ENCODE measurements around the gene CST4.
"Not testable (repeated sequence)": the region's sequence is repeated elsewhere in the genome, so short reads cannot be mapped to it uniquely, and the experiment has no call there.

- not testable (repeated sequence) for TF ChIP-seq MYB (IDR thresholded peaks at IDR 0.05; ENCODE audit: borderline replicate concordance, low read depth, low read length); CBFB (IDR thresholded peaks at IDR 0.05; ENCODE audit: low read depth); KDM1A (IDR thresholded peaks at IDR 0.05; ENCODE audit: borderline replicate concordance); CTCF (IDR thresholded peaks at IDR 0.05 in 2 of 3, conservative IDR thresholded peaks at IDR 0.05 in 1 of 3; ENCODE audit: control insufficient read depth in 2 of 3, extremely low read depth in 1 of 3, insufficient read depth in 1 of 3, low read depth in 3 of 3, low read length in 3 of 3); MAX (IDR thresholded peaks at IDR 0.05; ENCODE audit: low read depth, low read length); NFYB (IDR thresholded peaks at IDR 0.05; ENCODE audit: insufficient read depth, low read depth, low read length); POLR2A (IDR thresholded peaks at IDR 0.05; ENCODE audit: low read depth, low read length); HSF1 (IDR thresholded peaks at IDR 0.05; ENCODE audit: low read depth, low read length); ZNF207 (IDR thresholded peaks at IDR 0.05; ENCODE audit: borderline replicate concordance); EGR1 (IDR thresholded peaks at IDR 0.05; ENCODE audit: borderline replicate concordance in 1 of 2, low read depth in 2 of 2, low read length in 2 of 2); POLR2AphosphoS5 (IDR thresholded peaks at IDR 0.05; ENCODE audit: low read length); LARP7 (IDR thresholded peaks at IDR 0.05); JUND (IDR thresholded peaks at IDR 0.05; ENCODE audit: low read depth, low read length)
Measured at GRCh38 chr20:23719351-23719750, 30.5 kb upstream of the CST4 start.

Data from GM12878 (cell line).